IPS DF 4.7 (cell line): Measurements from ENCODE around the gene CLK2.
"Not testable (repeated sequence)": the region's sequence is repeated elsewhere in the genome, so short reads cannot be mapped to it uniquely, and the experiment has no call there.

Source experiments
- DNase-seq: peaks from one replicate; pipeline ENCODE4 v3.0.0-alpha.2; 2013; ENCODE audit warnings: low spot score; ENCODE audit errors: extremely low read depth

The CLK2 gene

GRCh38 chr1:155242805-155243358 lies 30.4 kb downstream of the CLK2 start:
- DNase-seq: no peak

- no peak for DNase-seq
Measured at GRCh38 chr1:155241841-155242264, 31.5 kb downstream of the CLK2 start.

GRCh38 chr1:155241069-155241679 lies 32.1 kb downstream of the CLK2 start:
- DNase-seq: no peak

GRCh38 chr1:155236451-155236850 lies 36.9 kb downstream of the CLK2 start:
- DNase-seq: no peak

GRCh38 chr1:155235375-155235774 lies 37.9 kb downstream of the CLK2 start:
- not testable (repeated sequence) for DNase-seq

- DNase-seq: not testable (repeated sequence)
Measured at GRCh38 chr1:155233502-155233901, 39.8 kb downstream of the CLK2 start.

GRCh38 chr1:155232001-155232978 lies 41.0 kb downstream of the CLK2 start:
- not testable (repeated sequence) for DNase-seq

- DNase-seq: not testable (repeated sequence)
Measured at GRCh38 chr1:155231302-155231701, 42.0 kb downstream of the CLK2 start.

GRCh38 chr1:155228096-155228427 lies 45.2 kb downstream of the CLK2 start:
- DNase-seq: no peak

GRCh38 chr1:155227261-155228095 lies 45.8 kb downstream of the CLK2 start:
- DNase-seq: no peak

- no peak for DNase-seq
Measured at GRCh38 chr1:155226910-155227260, 46.4 kb downstream of the CLK2 start.

GRCh38 chr1:155226188-155226909 lies 47.0 kb downstream of the CLK2 start:
- DNase-seq: no peak

GRCh38 chr1:155225404-155225759 lies 47.9 kb downstream of the CLK2 start:
- DNase-seq: not testable (repeated sequence)

GRCh38 chr1:155223047-155223446 lies 50.3 kb downstream of the CLK2 start:
- no peak for DNase-seq

GRCh38 chr1:155220211-155220965 lies 52.9 kb downstream of the CLK2 start:
- not testable (repeated sequence) for DNase-seq

- DNase-seq: no peak
Measured at GRCh38 chr1:155219592-155220031, 53.7 kb downstream of the CLK2 start.

- no peak for DNase-seq
Measured at GRCh38 chr1:155218854-155219591, 54.3 kb downstream of the CLK2 start.

GRCh38 chr1:155214702-155215101 lies 58.6 kb downstream of the CLK2 start:
- DNase-seq: not testable (repeated sequence)
